Activated gamma-delta T cell treated with anti-CD3 and anti-CD28 coated beads, Interleukin-2, amount 50 U/mL, for 16 hours (primary cell): ENCODE data around the gene PAK4.
"Not testable (repeated sequence)": the region's sequence is repeated elsewhere in the genome, so short reads cannot be mapped to it uniquely, and the experiment has no call there.

Experiments
- DNase-seq: peaks from one replicate; pipeline ENCODE4 v3.0.0-alpha.2; 2020; ENCODE audit warnings: low read depth

Gene PAK4

GRCh38 chr19:39125554-39126311, at the start of gene PAK4:
Gene PAK4 (plus strand): TSS chr19:39125786. CDS start chr19:39169554, 43,768 bp downstream.
- peak; percentile 97 for DNase-seq

- no peak for DNase-seq
Observed at GRCh38 chr19:39077323-39077722, 48.3 kb upstream of the PAK4 start.

GRCh38 chr19:39078436-39079200, 47.0 kb upstream of the PAK4 start:
- DNase-seq: no peak

- DNase-seq: no peak
Observed at GRCh38 chr19:39080431-39080830, 45.2 kb upstream of the PAK4 start.

GRCh38 chr19:39082167-39082566, 43.4 kb upstream of the PAK4 start:
- no peak for DNase-seq

GRCh38 chr19:39082745-39083598, 42.6 kb upstream of the PAK4 start:
- no peak for DNase-seq

- no peak for DNase-seq
Observed at GRCh38 chr19:39083599-39083982, 42.0 kb upstream of the PAK4 start.

GRCh38 chr19:39083983-39084731, 41.4 kb upstream of the PAK4 start, which contains the start of gene ACP7:
Gene ACP7 (plus strand): TSS chr19:39084368. CDS start chr19:39085270, 902 bp downstream.
- DNase-seq: peak; percentile 4

- DNase-seq: no peak
Observed at GRCh38 chr19:39084732-39085080, 40.9 kb upstream of the PAK4 start.

GRCh38 chr19:39085392-39085791, 40.2 kb upstream of the PAK4 start:
- no peak for DNase-seq

GRCh38 chr19:39086386-39086785, 39.2 kb upstream of the PAK4 start:
- DNase-seq: no peak

- DNase-seq: no peak
Observed at GRCh38 chr19:39087907-39088686, 37.5 kb upstream of the PAK4 start.

- DNase-seq: not testable (repeated sequence)
Observed at GRCh38 chr19:39090016-39090415, 35.6 kb upstream of the PAK4 start.

- no peak for DNase-seq
Observed at GRCh38 chr19:39090881-39091280, 34.7 kb upstream of the PAK4 start.

GRCh38 chr19:39095799-39096540, 29.6 kb upstream of the PAK4 start:
- not testable (repeated sequence) for DNase-seq

- DNase-seq: no peak
Observed at GRCh38 chr19:39097299-39097698, 28.3 kb upstream of the PAK4 start.

- no peak for DNase-seq
Observed at GRCh38 chr19:39097721-39098120, 27.9 kb upstream of the PAK4 start.

GRCh38 chr19:39098365-39099269, 27.0 kb upstream of the PAK4 start:
- DNase-seq: no peak

- DNase-seq: no peak
Observed at GRCh38 chr19:39099341-39099740, 26.2 kb upstream of the PAK4 start.
